HG02642 (cell line): ENCODE results near the gene IFT57.
A peak's percentile ranks its signal among the peaks of the same experiment; 100 is the strongest.
"Not testable (repeated sequence)": the region's sequence is repeated elsewhere in the genome, so short reads cannot be mapped to it uniquely, and the experiment has no call there.

Experiments used
- ATAC-seq: cut with Tn5 transposase; IDR thresholded peaks from one replicate; pipeline ENCODE4 v1.9.1; 2021; ENCODE audit warnings: mild to moderate bottlenecking; ENCODE audit not compliant: unreplicated experiment, poor library complexity

The IFT57 gene

DNA sequence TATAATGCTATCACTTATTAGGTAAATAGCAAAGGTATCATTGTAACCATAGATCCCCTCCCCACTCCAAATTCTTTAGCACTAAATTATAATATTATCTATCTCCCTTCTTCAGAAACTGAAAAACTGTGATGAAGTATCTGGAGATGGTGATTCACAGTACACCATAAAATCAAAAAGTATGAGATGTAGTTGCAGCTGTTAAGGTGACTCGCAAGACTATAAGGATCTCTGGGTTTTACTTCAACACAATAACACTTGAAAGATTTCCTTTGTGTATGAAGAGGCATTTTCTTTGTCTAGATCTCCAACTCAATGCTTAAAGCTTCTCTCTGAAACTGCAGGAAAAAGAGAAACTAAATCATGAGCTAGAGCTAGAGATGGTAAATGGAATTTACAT lies 46.9 kb downstream of the IFT57 start:
- no peak for ATAC-seq

DNA sequence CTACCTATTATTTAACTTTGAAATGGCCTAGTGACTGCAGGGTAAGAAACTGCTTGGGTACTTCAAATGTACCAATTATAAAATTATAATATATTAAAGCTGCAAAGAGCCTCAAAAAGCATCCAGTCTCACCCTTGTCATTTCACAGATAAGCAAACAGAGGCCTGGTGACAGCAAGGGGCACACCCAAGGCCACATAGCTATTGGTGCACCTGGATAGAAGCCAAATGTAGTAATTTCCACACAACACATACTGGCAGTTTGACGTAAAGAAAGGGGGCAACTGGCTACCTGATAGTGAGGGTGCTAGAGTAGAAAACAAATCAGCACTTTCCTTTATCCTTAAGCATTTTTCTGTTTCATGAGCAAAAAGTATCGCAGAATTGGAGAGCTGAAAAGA lies 51.1 kb downstream of the IFT57 start:
- ATAC-seq: no peak

DNA sequence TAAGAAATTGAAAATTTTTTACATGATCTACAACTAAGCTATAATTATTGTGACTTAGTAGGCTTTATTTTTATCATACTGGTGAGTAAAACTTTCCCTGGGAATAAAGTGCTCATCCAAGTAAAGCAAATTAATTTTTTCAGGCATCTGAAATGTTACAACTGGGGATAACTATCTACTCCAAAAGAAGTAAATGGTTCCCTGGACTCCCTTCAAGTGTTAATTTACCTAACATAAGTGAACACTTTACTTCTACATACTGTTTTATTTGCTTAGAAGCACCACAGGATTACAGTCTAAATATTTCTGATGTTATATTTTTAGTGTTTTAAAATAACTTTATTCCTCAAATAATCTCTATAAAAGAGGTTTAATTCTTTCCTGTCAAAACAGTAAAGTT lies 57.8 kb downstream of the IFT57 start:
- no peak for ATAC-seq

DNA sequence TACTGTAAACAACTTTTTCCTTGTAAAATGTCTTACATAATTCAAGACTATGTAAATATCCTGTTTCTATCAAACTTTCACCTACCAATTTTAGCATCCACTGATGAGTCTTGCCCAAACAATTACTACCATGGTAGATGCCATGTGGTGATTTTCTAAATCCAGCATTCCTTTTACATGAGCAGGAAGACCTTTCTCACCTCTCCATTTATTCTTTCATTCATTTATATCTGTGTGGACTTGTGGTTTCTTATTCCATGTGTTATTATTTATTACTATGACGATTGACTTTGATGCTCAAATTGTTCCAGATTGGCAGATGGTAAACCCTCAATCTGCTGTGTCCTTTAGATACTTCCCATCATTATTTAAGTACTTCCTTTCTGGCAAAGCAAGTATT lies 62.4 kb downstream of the IFT57 start:
- ATAC-seq: no peak

DNA sequence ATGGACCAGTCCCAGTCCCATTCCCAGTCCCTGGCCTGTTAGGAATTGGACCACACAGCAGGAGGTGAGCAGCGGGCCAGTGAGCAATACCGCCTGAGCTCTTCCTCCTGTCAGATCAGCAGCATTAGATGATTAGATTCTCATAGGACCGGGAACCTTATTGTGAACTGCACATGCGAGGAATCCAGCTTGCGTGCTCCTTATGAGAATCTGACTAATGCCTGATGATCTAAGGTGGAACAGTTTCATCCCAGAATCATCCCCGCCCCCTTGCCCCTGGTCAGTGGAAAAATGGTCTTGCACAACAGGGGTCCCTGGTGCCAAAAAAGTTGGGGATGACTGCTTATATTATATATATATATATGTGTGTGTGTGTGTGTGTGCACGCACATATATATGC lies 63.1 kb downstream of the IFT57 start:
- no peak for ATAC-seq

DNA sequence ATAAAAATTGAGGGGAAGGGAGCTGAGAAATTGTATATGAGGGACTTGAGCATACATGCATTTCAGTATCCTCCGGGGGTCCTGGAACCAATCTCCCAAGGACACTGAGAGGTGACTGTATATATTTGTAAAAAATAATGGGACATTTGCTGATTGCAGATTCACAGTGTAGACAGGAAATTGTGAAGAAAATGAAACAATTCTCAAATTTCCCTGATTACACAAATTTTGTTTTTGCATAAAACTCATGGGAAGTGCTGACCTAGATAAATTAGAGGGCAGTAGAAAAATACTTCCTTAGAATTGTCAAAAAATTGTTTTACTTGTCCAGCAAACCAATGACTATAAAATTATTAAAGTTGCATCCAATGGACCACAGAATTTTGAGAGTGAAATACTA lies 64.0 kb downstream of the IFT57 start:
- ATAC-seq: no peak

DNA sequence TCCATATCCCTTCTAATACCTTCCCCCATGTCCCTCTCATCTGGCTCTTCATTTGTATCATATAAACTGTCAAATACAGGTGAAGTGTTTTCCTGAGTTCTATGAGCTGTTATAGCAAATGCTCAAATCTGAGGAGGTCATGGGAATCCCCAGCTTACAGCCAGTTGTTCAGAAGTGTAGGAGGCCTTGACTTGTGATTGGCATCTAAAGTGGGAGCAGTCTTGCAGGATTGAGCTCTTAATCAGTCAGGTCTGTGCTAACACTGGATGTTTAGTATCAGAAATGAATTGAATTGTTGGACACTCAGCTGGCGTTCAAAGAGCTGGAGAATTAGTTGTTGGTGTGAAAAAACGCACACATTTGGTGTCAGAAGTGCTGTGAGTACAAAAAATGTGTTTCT lies 65.0 kb downstream of the IFT57 start:
- ATAC-seq: no peak

DNA sequence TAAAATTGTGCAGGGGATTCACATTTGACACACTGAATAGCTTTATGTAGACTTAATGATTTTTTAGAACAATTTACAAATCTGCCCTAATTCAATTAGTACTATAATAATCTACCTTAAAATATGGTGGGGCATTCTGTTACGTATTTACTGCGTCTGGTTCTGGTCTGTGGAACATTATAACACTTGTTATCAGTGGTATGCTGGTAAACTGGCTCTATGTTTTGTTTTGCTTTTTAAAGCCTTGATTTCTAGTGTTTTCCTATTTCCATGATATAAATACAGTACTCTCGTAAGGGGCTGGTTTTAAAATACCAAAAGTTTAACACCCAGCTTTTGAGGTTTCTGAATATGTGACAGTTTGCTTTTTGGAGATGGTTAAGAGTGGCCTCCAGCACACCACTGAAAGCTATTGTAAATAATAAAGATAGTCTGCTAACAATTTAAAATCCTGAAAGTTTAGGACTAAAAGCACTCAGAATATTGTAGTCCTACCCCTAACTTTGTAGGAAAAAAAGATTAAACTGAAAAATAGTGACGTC lies 65.8 kb downstream of the IFT57 start:
- ATAC-seq: no peak

DNA sequence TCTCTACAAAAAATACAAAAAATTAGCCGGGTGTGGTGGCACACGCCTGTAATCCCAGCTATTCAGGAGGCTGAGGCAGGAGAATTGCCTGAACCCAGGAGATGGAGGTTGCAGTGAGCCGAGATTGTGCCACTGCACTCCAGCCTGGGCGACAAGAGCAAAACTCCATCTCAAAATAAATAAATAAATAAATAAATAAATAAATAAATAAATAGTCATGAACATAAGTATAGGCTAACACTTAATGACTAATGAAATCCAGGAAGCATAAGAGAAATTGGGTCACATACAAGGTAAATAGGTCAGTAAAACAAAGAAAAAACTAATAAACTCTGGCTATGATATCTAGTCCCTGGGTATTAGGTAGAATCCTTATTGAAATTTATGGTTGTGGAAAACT lies 66.6 kb downstream of the IFT57 start:
- ATAC-seq: not testable (repeated sequence)

DNA sequence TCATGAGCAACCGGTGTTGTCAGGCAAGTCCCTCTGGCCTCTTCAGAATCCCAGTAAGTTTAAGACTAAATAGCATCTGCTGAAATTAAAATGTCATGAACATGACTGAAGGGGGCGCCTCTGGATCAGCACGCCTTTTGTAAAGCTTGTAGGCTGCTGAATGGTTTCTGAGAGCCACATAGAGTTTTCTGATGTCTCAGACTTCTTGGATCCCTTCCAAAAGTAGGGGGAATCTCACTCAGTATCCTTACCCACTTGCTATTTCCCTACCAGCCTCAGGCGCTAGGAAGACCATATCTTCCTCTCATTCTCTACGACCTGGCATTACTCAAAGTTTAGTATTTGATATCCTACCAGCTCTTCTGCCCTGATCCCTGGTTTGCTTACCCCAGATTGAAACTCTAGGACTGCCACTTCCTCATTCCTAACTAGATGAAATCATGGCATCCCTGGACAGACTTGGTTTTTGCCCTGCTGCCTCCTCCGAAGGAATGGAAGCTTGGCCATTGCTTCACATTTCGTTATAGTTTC lies 68.7 kb downstream of the IFT57 start:
- ATAC-seq: peak; percentile 76

DNA sequence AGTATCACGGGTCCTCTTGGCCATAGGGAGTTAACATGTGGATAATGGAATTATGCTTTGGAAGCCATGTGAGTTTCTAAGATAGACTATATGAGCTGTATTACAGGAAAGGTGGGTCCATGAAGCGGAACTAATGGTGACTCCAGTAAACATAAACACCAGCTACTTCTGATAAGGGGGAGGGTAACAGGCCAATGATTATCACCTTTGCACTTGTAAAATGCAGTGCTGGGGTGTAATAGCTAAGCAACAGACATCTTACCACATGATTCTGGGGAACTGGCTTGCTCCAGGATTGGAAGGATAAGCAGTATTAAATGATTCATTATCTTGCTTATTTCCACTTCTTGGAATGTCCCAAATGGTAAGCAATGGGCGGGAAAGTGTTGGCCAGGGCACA lies 70.0 kb downstream of the IFT57 start:
- no peak for ATAC-seq

DNA sequence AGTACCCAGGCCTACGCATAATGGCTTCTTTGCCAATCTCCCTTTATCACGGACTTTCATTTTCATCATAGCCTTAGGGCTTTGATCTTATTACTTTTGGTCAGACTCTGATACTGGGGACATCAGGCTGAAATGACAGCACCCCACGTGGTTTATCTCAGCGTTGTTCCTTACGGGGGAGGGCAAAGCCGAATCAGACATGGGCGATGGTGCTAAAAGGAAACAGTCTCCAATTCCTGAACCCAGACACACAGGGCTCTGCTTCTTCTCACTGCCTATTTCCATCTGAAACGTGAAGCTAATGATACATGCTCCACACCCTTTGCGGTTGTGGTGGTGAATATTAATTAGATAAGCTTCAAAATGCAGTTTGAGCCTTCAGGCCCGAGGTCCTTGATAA lies 72.0 kb downstream of the IFT57 start:
- no peak for ATAC-seq

DNA sequence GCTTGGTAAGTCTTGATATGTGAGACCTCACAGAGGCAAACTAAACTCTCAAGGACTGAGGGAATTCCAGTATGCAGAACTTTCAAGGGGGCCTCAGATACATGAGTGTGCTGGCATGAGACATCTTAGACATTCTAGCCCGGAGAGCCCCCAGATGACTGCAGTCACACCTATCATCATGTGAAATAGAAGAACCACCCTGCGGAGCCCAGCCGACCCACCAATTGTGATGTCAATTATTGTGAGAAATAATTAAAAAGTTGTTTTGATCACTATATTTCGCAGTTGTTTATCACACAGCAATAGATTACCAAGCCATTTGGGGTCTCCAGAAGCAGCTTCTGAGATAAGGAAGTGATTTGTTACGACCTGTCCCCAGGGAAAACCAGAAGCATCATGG lies 76.1 kb downstream of the IFT57 start:
- no peak for ATAC-seq

DNA sequence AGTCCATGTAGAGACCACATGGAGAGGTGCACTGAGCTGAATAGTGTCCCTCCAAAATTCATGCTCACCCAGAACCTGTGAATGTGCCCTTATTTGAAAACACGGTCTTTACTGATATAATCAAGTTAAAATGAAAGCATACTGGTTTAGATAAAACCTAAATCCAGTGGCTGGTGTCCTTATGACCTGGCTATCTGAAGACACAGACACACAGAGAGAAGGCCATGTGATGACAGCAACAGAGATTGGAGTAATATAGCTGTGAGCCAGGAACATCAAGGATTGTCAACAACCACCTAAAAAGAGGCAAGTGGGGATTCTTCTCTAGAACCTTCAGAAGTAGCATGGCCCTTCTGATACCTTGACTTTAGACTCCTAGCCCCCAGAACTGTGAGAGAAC lies 76.6 kb downstream of the IFT57 start:
- no peak for ATAC-seq

DNA sequence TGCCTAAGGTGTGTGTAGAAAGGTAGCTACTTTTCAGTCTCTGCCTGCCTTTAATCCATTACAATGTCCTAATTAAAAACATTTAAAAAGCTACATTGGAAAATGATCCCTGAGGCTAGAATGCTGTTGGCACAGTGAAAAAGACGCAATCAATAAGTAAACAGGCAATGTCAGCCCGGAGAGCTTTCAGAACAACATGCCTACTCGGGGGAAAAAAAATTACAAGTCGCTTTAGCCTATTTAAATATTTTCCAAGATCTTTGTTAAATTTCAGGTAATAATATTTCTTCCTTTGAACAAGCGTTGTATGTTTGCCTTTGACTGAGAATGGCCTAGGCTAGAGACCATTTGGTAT lies 84.8 kb downstream of the IFT57 start:
- ATAC-seq: no peak

DNA sequence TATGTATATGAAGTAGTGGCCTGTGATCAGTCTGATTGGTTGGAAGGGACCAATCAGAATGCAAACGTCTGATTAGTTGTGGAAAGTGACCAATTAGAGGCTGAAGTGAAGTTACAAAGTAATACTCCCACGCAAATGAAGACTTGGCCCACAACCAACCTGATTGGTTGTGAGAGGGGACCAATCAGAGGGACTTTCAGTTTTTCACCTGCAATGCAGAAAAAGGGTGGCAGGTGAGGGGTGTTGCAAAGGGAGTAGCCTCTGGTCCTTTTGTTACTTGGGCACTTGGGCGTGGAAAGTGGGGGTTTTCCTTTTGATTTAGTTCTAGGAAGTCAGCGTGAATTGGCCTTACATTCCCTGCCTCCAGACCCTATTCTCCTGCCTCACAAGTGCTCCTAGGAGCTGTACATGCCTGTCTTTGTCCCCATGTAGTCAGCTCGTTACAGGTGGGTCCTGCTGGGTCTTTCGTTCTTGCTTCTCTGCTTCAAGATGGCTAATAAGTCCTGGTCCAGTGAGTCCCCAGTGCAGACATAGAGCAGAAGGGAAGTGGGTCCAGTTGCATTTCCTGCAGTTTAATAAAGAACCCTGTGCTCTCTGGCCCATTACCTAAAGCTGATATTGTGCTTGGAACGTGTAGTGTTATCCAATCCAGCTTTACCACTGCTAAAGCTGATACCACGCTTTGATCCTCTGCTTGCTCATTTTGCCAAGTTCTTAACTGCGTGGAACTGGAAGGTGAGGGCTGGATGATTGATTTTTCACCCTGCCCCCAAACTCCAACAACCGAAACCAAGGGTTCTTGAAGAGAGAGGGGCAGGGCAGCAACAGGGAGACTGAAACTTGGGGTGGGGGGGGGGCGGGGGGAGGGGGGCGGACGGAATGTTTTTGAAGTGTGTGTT lies 85.4 kb downstream of the IFT57 start:
- ATAC-seq: no peak

DNA sequence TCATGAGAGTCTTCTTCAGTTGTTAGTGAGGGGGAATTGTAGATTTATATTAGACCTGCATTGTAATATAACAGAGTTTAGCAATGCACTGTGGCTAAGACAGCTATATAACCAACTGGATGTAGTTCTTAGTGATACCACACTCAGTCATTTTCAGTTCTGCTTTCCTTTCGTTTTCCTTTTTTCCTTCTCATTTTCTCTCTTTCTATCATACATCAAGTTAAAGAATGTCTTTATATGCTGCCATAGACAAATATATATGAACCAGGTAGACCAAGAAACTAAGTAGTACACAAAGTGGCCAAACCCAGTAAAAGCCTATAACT lies 87.7 kb downstream of the IFT57 start:
- peak; percentile 49 for ATAC-seq

DNA sequence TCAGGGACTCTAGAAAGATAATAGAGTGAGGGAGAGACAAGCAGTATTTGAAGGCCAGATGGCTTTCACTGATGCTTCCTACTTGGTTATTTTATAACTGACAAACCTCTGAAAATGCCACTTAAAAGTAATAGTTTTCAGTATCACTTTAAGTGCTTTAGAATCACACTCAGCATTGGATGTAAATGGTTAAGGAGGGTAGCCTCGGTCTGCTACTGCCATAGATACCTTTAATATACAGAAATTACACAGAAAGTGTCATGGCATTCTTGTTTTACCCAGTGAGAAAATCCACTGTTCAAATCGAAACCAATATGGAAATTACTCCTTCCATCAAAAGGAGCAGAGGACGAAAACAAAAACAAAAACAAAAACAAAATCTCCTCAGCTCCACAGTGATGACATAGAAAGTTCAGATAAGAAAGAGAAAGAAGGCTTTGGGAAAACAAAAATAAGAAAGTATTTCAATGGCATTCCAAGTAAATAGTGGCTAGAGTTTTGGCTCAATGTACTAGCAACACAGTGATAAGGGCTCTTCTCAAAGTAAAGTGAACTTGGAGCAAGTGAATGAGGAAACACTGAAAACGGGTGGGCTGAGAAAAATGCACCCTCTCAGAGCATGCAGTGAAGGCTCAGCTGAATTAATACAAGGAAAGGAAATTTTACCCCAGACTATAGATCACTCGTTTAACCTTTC lies 88.2 kb downstream of the IFT57 start:
- peak; percentile 44 for ATAC-seq

DNA sequence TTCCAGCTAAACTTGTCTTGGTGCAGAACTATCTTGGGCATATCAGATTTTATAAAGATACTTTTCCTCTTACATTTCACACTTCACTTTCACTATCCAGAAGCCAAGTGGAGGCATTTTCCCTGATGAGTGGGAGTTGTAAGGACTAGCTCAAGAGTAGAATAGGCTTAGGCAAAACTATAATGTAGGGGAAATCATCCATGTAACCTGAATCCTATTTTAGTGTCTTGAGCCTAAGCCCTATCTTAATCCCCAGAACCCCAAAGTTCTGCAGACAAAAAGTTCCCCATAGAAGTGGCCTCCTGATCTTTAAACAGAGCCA lies 89.2 kb downstream of the IFT57 start:
- no peak for ATAC-seq

DNA sequence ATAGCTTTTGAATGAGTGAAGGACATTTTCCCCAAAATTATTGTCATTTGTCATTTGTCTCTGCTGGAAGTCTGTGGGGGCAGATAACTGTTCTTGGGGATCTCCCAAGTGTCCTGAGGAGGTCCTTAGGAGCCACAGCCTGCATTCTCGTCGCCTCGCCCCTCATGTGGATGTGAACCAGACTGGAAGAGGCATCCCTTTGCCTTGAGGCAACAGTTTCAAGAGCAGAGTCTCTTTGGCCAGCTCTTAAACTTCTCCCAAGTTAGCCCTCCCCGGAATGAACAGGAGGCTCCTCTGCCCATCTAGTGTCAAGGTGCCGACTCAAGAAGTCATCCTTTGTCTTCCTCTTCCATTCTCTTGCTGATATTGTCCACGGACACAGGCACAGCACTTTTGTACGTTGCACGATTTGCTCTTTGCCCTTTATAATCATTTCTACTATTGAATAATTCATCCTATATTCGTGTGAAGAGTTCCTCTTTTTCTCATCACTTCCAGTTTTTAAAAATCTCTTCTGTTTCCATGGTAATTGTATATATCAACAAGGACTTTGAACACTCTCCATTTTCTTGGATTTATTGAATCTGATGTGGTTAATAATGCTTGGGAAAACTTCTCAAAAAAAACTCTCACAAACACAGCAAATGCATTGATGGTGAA lies 90.6 kb downstream of the IFT57 start:
- ATAC-seq: no peak
